ENCODE measurements around the gene TRIM63. TPM values are rescaled to one million over a fixed set of nuclear protein-coding genes. Genes with fewer than 3 reads are reported as not detected.

TRIM63 gene
- total RNA-seq, 5 donors from 2014 or later (not counting 1 experiment from before 2014, with no cell fraction given) = not detected

DNA sequence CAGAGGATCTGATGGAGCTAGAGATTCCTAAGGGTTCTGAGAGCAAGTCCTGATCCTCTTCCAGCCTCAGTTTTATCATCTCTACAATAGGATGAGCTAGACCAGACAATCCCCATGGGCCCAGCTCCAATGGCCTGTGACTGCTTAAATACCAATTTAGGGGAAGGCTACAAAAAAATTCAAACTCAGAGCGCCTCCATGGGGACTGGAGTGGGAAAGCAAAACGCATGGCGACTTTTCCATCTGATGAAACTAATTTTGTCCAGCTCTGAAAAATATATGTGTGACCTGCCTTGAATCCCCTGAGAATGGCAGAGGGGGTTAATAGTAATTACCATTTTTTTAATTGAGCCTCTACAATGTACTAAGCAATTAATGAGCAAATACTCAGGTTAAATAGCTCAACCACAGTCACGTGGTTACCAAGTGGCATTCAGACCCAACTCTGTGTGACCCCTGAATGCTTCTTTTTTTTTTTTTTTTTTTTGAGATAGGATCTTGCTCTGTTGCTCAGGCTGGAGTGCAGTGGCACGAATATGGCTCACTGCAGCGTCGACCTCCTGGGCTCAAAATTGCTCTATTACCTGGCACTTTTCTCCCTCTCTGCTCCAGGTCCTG, 37.5 kb downstream of the TRIM63 start:
- H3K36me3 ChIP-seq (ENCODE audit: control insufficient read depth in 2 of 2, extremely low read depth in 1 of 2, insufficient read depth in 1 of 2, low read length in 1 of 2) = no peaks in the 10 kb centered on the region
- H3K9me3 ChIP-seq = no peaks in the 10 kb centered on the region
- Mint-ChIP-seq H3K36me3 (no peaks in the 10 kb centered on the region), H3K9me3 (no peaks in the 10 kb centered on the region), H3K4me3 (no peak overlapping the region), H3K27me3 (peaks cover 0 to 2% of the 10 kb centered on the region in 2 donors), H3K4me1 (peaks cover 7 to 15% (median 7%) of the 10 kb centered on the region in 3 donors), H3K27ac (no peak overlapping the region)
- POLR2A ChIA-PET = no interaction called here
- no CpG with 5 or more reads among the region's 7 CpGs for WGBS (ENCODE audit: insufficient coverage)
- peaks cover 0 to 7% of the 10 kb centered on the region in 2 experiments for H3K4me1 ChIP-seq (ENCODE audit: control insufficient read depth in 1 of 2, extremely low read depth in 1 of 2, insufficient read depth in 2 of 2, low read length in 2 of 2)
- H3K27me3 ChIP-seq (replicated peaks in 1 of 2; ENCODE audit: control insufficient read depth in 2 of 2, extremely low read depth in 1 of 2, insufficient read depth in 2 of 2, low read length in 1 of 2) = peaks cover 0 to 38% of the 10 kb centered on the region in 2 experiments
- no peak for ATAC-seq (replicated peaks in 1 of 4)
- no peak overlapping the region for H3K27ac ChIP-seq (ENCODE audit: low read length)
- DNase-seq = no peak
- H3K4me3 ChIP-seq (ENCODE audit: control insufficient read depth in 1 of 2, extremely low read depth in 1 of 2, low read length in 1 of 2) = no peak overlapping the region
- CTCF ChIA-PET = interaction anchor here (0.5 to 0.7 kb wide), 2 partner anchors 645 to 1268 kb away, joined by 5 to 8 read pairs; no protein-coding TSS in a partner anchor

DNA sequence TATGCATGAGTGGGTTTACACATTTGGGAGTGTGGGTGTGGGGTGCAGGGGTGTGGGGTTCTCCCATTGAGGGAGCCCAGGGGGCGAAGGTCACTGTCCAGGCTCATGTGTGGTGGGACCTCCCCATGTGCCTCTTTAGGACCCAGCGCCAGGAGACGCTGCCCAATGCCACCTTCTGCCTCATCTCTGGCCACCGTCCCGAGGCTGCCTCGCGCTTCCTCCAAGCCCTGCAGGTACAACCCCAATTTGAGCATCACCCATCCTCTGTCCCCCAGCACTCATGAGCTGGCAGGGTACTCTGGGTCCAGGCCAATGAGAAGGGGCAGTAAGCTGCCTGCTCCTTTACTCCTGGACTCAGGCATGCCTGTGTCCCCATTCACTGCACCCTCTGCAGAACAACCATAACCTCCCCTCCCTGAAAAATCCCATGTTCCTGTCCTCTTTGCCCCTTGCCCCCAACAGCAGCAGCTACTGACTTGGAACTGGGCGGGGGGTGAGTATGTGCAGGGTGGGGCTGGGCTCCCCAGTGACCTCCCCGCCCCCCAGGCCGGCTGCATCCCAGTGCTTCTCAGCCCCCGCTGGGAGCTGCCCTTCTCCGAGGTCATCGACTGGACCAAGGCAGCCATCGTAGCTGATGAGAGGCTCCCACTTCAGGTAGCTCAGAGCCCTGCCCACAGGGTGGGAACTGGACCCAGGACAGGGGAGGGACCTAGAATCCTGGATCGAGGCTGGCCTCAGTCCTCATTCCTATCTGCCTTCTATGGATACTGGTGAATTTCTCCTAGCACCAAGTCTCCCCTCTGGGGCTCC, 38.2 kb downstream of the TRIM63 start:
- H3K27me3 ChIP-seq (replicated peaks in 1 of 2; ENCODE audit: control insufficient read depth in 2 of 2, extremely low read depth in 1 of 2, insufficient read depth in 2 of 2, low read length in 1 of 2) = peaks cover 0 to 31% of the 10 kb centered on the region in 2 experiments
- CTCF ChIA-PET = interaction anchor here (0.5 to 0.7 kb wide), 2 partner anchors 646 to 1268 kb away, joined by 5 to 8 read pairs; no protein-coding TSS in a partner anchor
- Mint-ChIP-seq H3K36me3 (no peaks in the 10 kb centered on the region), H3K4me1 (peaks cover 0 to 8% (median under 1%) of the 10 kb centered on the region in 3 donors), H3K9me3 (no peaks in the 10 kb centered on the region), H3K4me3 (no peak overlapping the region), H3K27ac (no peak overlapping the region), H3K27me3 (peaks cover 0 to 2% of the 10 kb centered on the region in 2 donors)
- H3K27ac ChIP-seq (ENCODE audit: low read length) = no peak overlapping the region
- H3K4me3 ChIP-seq (ENCODE audit: control insufficient read depth in 1 of 2, extremely low read depth in 1 of 2, low read length in 1 of 2) = no peak overlapping the region
- H3K4me1 ChIP-seq (ENCODE audit: control insufficient read depth in 1 of 2, extremely low read depth in 1 of 2, insufficient read depth in 2 of 2, low read length in 2 of 2) = peaks cover 0 to under 1% of the 10 kb centered on the region in 2 experiments
- H3K9me3 ChIP-seq = no peaks in the 10 kb centered on the region
- H3K36me3 ChIP-seq (ENCODE audit: control insufficient read depth in 2 of 2, extremely low read depth in 1 of 2, insufficient read depth in 1 of 2, low read length in 1 of 2) = no peaks in the 10 kb centered on the region
- ATAC-seq (replicated peaks in 1 of 4) (no peak), DNase-seq (no peak)
- 84% methylated on average over 10 of the region's 15 CpGs for WGBS (ENCODE audit: insufficient coverage)
- POLR2A ChIA-PET = no interaction called here

GRCh38 chr1:26028490-26028980, 38.9 kb downstream of the TRIM63 start:
- Histone ChIP-seq H3K36me3 (ENCODE audit: control insufficient read depth in 2 of 2, extremely low read depth in 1 of 2, insufficient read depth in 1 of 2, low read length in 1 of 2) (no peaks in the 10 kb centered on the region), H3K9me3 (no peaks in the 10 kb centered on the region), H3K4me3 (ENCODE audit: control insufficient read depth in 1 of 2, extremely low read depth in 1 of 2, low read length in 1 of 2) (no peak overlapping the region), H3K27ac (ENCODE audit: low read length) (no peak overlapping the region), H3K27me3 (replicated peaks in 1 of 2; ENCODE audit: control insufficient read depth in 2 of 2, extremely low read depth in 1 of 2, insufficient read depth in 2 of 2, low read length in 1 of 2) (peaks cover 0 to 27% of the 10 kb centered on the region in 2 experiments), H3K4me1 (ENCODE audit: control insufficient read depth in 1 of 2, extremely low read depth in 1 of 2, insufficient read depth in 2 of 2, low read length in 2 of 2) (no peaks in the 10 kb centered on the region)
- H3K4me3 Mint-ChIP-seq = no peak overlapping the region
- no peaks in the 10 kb centered on the region for H3K9me3 Mint-ChIP-seq
- ChIA-PET CTCF (no interaction called here), POLR2A (no interaction called here)
- no peak overlapping the region for H3K27ac Mint-ChIP-seq
- H3K27me3 Mint-ChIP-seq = peaks cover 0 to 2% of the 10 kb centered on the region in 2 donors
- peaks cover 0 to 6% (median 0%) of the 10 kb centered on the region in 3 donors for H3K4me1 Mint-ChIP-seq
- ATAC-seq (replicated peaks in 1 of 4) (no peak), DNase-seq (no peak)
- WGBS (ENCODE audit: insufficient coverage) = 79% methylated on average over 8 of the region's 8 CpGs
- no peaks in the 10 kb centered on the region for H3K36me3 Mint-ChIP-seq

DNA sequence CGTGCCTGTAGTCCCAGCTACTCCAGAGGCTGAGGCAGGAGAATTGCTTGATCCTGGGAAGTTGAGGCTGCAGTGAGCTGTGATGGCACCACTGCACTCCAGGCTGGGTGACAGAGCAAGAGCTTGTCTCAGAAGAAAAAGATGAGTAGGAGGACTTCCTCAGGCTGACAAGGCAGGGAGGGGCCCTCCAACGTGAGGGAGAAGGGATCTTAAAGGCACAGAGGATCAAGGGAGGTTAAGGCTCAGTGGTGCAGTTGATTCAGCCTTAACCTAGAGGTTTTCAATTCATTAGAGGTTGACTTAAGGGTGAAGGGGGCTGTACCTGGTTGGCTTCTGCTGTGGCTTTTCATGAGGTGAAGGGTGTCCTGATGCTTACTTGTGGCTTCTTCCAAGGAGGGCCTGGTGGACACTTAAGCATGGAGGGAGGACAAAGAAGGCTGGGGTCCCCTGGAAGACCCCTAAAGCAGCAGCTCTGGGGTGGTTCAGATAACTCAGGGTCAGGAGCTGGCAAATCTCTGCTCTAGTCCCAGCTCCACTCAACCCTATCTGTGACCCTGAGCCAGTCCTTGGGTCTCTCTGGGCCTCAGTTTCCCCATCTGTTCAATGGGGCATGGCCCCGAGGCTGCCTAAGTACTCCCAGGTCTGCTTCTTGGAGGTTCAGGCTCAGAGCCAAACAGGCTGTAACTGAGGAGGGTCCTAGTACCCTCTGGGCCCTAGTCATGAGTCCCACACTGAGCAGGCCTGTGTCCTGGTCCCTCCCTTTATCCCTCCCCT, 39.5 kb downstream of the TRIM63 start:
- peaks cover 0 to 21% of the 10 kb centered on the region in 2 experiments for H3K27me3 ChIP-seq (replicated peaks in 1 of 2; ENCODE audit: control insufficient read depth in 2 of 2, extremely low read depth in 1 of 2, insufficient read depth in 2 of 2, low read length in 1 of 2)
- Mint-ChIP-seq H3K4me3 (no peak overlapping the region), H3K4me1 (peaks cover 0 to 6% (median 0%) of the 10 kb centered on the region in 3 donors), H3K27ac (no peak overlapping the region), H3K36me3 (no peaks in the 10 kb centered on the region), H3K27me3 (peaks cover 0 to 2% of the 10 kb centered on the region in 2 donors), H3K9me3 (no peaks in the 10 kb centered on the region)
- DNase-seq = no peak
- no peaks in the 10 kb centered on the region for H3K36me3 ChIP-seq (ENCODE audit: control insufficient read depth in 2 of 2, extremely low read depth in 1 of 2, insufficient read depth in 1 of 2, low read length in 1 of 2)
- no peaks in the 10 kb centered on the region for H3K4me1 ChIP-seq (ENCODE audit: control insufficient read depth in 1 of 2, extremely low read depth in 1 of 2, insufficient read depth in 2 of 2, low read length in 2 of 2)
- POLR2A ChIA-PET = interaction anchor here in 1 of 2 donors (0.6 kb wide), 1 partner anchor 349 kb away, joined by 3 read pairs; no protein-coding TSS in a partner anchor
- WGBS (ENCODE audit: insufficient coverage) = 18% methylated on average over 3 of the region's 3 CpGs
- CTCF ChIA-PET = interaction anchor here in 1 of 2 donors (0.6 kb wide), 1 partner anchor 7 kb away, joined by 3 read pairs; no protein-coding TSS in a partner anchor
- no peak overlapping the region for H3K4me3 ChIP-seq (ENCODE audit: control insufficient read depth in 1 of 2, extremely low read depth in 1 of 2, low read length in 1 of 2)
- no peak overlapping the region for H3K27ac ChIP-seq (ENCODE audit: low read length)
- no peak for ATAC-seq (replicated peaks in 1 of 4)
- no peaks in the 10 kb centered on the region for H3K9me3 ChIP-seq

DNA sequence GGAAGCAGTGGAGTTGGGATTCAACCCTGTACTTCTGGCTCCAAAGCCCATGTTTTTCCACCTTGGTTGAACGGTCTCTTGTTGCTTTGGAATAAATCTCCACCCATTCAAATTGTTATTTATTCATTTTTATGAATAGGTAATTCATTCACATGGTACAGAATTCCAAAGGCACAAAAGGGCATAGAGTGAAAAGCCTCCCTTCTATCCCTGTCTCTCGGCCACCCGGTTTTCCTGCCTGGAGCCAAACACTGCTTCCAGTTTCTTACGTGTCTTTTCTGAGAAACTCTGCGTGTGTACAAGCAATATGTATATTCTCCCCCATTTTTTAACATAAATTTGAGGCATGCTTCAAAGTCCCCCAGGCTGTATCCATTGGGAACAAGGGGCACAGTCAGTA, 41.9 kb downstream of the TRIM63 start:
- H3K4me3 ChIP-seq (ENCODE audit: control insufficient read depth in 1 of 2, extremely low read depth in 1 of 2, low read length in 1 of 2) = no peak overlapping the region
- Mint-ChIP-seq H3K36me3 (no peaks in the 10 kb centered on the region), H3K4me1 (peaks cover 0 to 6% (median 0%) of the 10 kb centered on the region in 3 donors), H3K4me3 (no peak overlapping the region), H3K9me3 (no peaks in the 10 kb centered on the region), H3K27ac (no peak overlapping the region), H3K27me3 (peaks cover 0 to 3% of the 10 kb centered on the region in 2 donors)
- H3K27ac ChIP-seq (ENCODE audit: low read length) = no peak overlapping the region
- H3K27me3 ChIP-seq (replicated peaks in 1 of 2; ENCODE audit: control insufficient read depth in 2 of 2, extremely low read depth in 1 of 2, insufficient read depth in 2 of 2, low read length in 1 of 2) = peaks cover 0 to 10% of the 10 kb centered on the region in 2 experiments
- WGBS (ENCODE audit: insufficient coverage) = no CpG with 5 or more reads among the region's 5 CpGs
- H3K4me1 ChIP-seq (ENCODE audit: control insufficient read depth in 1 of 2, extremely low read depth in 1 of 2, insufficient read depth in 2 of 2, low read length in 2 of 2) = no peaks in the 10 kb centered on the region
- H3K36me3 ChIP-seq (ENCODE audit: control insufficient read depth in 2 of 2, extremely low read depth in 1 of 2, insufficient read depth in 1 of 2, low read length in 1 of 2) = no peaks in the 10 kb centered on the region
- ChIA-PET POLR2A (no interaction called here), CTCF (interaction anchor here in 1 of 2 donors (0.6 kb wide), 1 partner anchor 125 kb away, joined by 3 read pairs; no protein-coding TSS in a partner anchor)
- no peak for ATAC-seq (replicated peaks in 1 of 4)
- no peak for DNase-seq
- no peaks in the 10 kb centered on the region for H3K9me3 ChIP-seq

DNA sequence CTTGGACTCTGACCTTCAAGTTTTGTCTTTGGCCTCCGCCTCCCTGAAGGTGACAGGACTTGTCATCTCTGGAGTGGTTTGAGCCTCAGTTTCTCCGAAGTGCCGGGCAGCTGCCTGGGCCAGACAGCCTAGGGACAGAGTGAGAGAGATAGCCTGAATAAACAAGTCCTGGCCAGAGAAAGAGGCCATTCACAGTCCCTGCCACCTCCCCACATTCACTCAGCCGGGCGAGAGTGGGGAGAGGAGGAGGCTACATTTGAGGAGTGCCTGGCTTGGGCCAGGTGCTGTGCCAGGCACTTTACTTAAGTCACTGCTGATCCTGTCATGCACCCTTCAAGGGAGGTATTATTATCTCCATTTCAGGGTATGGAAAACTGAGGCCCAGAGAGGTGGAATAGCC, 42.4 kb downstream of the TRIM63 start:
- H3K27ac ChIP-seq (ENCODE audit: low read length) = no peak overlapping the region
- no peak for ATAC-seq (replicated peaks in 1 of 4)
- H3K9me3 Mint-ChIP-seq = no peaks in the 10 kb centered on the region

More for the DNA sequence above, 42.4 kb downstream of the TRIM63 start:
- Mint-ChIP-seq H3K36me3 (no peaks in the 10 kb centered on the region), H3K27me3 (peaks cover 0 to 3% of the 10 kb centered on the region in 2 donors), H3K4me1 (peaks cover under 1 to 6% (median under 1%) of the 10 kb centered on the region in 3 donors), H3K4me3 (no peak overlapping the region), H3K27ac (no peak overlapping the region)
- H3K4me3 ChIP-seq (ENCODE audit: control insufficient read depth in 1 of 2, extremely low read depth in 1 of 2, low read length in 1 of 2) = no peak overlapping the region
- CTCF ChIA-PET = no interaction called here
- DNase-seq = no peak
- no peaks in the 10 kb centered on the region for H3K9me3 ChIP-seq
- POLR2A ChIA-PET = no interaction called here
- H3K4me1 ChIP-seq (ENCODE audit: control insufficient read depth in 1 of 2, extremely low read depth in 1 of 2, insufficient read depth in 2 of 2, low read length in 2 of 2) = no peaks in the 10 kb centered on the region
- peaks cover 0 to 11% of the 10 kb centered on the region in 2 experiments for H3K27me3 ChIP-seq (replicated peaks in 1 of 2; ENCODE audit: control insufficient read depth in 2 of 2, extremely low read depth in 1 of 2, insufficient read depth in 2 of 2, low read length in 1 of 2)
- 71% methylated on average over 1 of the region's 5 CpGs for WGBS (ENCODE audit: insufficient coverage)
- H3K36me3 ChIP-seq (ENCODE audit: control insufficient read depth in 2 of 2, extremely low read depth in 1 of 2, insufficient read depth in 1 of 2, low read length in 1 of 2) = no peaks in the 10 kb centered on the region

All from T-cell (primary cell).